ENCODE results near the gene KRT7. TPM values are rescaled to one million over a fixed set of nuclear protein-coding genes. Genes with fewer than 3 reads are reported as not detected.
"Not testable (repeated sequence)": the region's sequence is repeated elsewhere in the genome, so short reads cannot be mapped to it uniquely, and the experiment has no call there.

The KRT7 gene
- total and polyA plus RNA-seq, 12 donors = 0.33 to 34.8 (median 8.4) TPM

DNA sequence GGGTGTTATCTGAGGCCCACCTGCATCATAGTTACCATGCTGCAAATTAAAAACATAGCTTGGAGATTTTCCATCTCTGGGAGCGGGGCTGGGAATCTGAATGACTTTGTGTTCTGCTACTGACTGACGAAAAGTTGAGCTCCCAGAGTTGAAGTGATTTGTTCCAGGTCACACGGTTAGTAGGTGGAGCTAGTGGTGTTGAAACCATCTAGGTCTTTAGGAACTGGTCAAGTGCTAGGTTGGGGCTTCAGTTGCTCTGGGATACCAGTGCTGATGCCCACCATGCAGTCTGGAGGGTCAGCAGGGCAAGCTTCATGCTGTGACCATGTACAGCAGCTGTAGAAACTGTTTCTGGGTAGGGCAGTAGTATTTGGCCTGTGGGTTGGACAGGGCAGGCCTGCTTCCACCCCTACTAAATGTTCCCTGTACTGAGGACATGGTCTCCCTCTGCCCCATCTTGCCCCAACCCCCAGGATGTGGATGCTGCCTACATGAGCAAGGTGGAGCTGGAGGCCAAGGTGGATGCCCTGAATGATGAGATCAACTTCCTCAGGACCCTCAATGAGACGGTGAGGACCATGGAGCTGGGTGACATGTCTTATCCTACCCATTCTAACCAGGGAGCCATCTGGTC lies 5.3 kb downstream of the KRT7 start:
- Histone ChIP-seq H3K36me3 (replicated peaks in 1 of 2) (no peaks in the 10 kb centered on the region), H3K4me3 (no peak overlapping the region), H3K4me1 (replicated peaks in 1 of 2) (peaks cover 0 to 4% of the 10 kb centered on the region in 2 donors), H3K27me3 (peaks cover 5% of the 10 kb centered on the region), H3K27ac (no peak overlapping the region), H3K9me3 (replicated peaks in 1 of 3) (no peaks in the 10 kb centered on the region)
- WGBS, 4 donors = 79 to 93% (median 92%) methylated on average over 3 to 4 of the region's 4 CpGs
- DNase-seq = no peak
- TF ChIP-seq POLR2A (IDR thresholded peaks at IDR 0.05) = no peak
- TF ChIP-seq, protein P1, sequence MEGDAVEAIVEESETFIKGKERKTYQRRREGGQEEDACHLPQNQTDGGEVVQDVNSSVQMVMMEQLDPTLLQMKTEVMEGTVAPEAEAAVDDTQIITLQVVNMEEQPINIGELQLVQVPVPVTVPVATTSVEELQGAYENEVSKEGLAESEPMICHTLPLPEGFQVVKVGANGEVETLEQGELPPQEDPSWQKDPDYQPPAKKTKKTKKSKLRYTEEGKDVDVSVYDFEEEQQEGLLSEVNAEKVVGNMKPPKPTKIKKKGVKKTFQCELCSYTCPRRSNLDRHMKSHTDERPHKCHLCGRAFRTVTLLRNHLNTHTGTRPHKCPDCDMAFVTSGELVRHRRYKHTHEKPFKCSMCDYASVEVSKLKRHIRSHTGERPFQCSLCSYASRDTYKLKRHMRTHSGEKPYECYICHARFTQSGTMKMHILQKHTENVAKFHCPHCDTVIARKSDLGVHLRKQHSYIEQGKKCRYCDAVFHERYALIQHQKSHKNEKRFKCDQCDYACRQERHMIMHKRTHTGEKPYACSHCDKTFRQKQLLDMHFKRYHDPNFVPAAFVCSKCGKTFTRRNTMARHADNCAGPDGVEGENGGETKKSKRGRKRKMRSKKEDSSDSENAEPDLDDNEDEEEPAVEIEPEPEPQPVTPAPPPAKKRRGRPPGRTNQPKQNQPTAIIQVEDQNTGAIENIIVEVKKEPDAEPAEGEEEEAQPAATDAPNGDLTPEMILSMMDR (IDR thresholded peaks at IDR 0.05) = no peak
- intact Hi-C loops (cut with DNase I) = no loop called here

DNA sequence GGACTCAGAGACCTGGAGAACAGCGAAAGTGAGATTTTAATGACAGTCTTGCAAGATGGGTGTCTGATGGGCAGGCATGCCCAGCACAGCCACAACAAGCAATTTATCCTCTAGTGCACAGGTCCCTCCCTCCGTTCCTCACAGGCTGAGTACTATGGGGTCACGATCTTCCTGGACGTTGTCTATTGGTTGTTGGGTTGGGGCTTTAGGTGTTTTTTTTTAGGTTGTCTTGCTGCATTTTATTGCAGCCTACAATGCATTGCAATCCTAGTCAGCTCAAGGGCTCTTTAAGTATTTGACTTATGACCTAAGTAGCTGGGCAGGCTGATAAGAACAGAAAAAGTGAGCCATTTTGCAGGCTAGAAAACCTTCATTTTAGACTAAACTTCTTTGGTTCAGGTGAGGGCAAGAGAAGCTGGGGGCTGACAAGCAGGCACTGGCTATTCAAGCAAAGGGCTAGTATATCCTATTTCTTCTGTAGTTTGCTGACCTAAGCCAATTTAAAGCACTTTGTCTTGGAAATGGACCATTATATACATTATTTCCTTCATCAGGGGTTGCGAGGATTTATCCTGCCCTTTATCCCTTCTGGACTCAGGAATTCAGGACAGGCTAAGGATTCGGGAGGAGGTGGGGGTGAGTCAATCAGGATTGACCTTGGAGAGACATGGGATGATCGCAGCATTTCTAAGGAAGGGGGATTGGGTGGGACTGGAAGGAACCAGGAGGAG lies 6.0 kb downstream of the KRT7 start:
- no peak overlapping the region for H3K27ac ChIP-seq
- TF ChIP-seq, protein P1 (IDR thresholded peaks at IDR 0.05) = no peak
- no peak for TF ChIP-seq POLR2A (IDR thresholded peaks at IDR 0.05)
- 70 to 82% (median 77%) methylated on average over 7 of the region's 7 CpGs for WGBS, 4 donors
- H3K4me1 ChIP-seq (replicated peaks in 1 of 2) = peaks cover 7 to 11% of the 10 kb centered on the region in 2 donors
- H3K27me3 ChIP-seq = no peaks in the 10 kb centered on the region
- no peak for DNase-seq
- no peak overlapping the region for H3K4me3 ChIP-seq
- no peaks in the 10 kb centered on the region for H3K9me3 ChIP-seq (replicated peaks in 1 of 3)
- H3K36me3 ChIP-seq (replicated peaks in 1 of 2) = no peaks in the 10 kb centered on the region
- intact Hi-C loops (cut with DNase I) = no loop called here

DNA sequence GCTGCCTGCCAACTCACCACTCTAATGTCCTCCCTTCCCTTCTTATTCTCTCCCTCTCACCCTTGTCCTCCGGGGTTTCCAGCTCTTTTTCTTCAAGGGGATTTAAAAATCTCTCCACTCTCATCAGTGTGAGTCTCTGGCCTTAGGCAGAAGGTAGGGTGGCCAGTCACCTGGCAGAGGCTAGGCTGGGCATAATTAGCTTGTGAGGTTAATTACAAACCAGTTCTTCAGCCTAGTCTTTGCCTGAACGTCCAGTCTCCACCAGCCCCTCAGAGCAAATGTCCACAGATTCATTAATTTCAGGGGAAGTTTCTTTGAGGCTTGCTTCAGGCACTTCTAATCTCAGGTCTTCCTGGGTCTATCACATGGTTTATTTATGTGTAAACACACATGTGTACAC lies 6.7 kb downstream of the KRT7 start:
- no peak for TF ChIP-seq POLR2A (IDR thresholded peaks at IDR 0.05)
- TF ChIP-seq, protein P1 (IDR thresholded peaks at IDR 0.05) = no peak
- Histone ChIP-seq H3K27me3 (no peaks in the 10 kb centered on the region), H3K27ac (no peak overlapping the region), H3K36me3 (replicated peaks in 1 of 2) (no peaks in the 10 kb centered on the region), H3K9me3 (replicated peaks in 1 of 3) (no peaks in the 10 kb centered on the region), H3K4me1 (replicated peaks in 1 of 2) (peaks cover 14 to 17% of the 10 kb centered on the region in 2 donors), H3K4me3 (no peak overlapping the region)
- 58 to 74% (median 67%) methylated on average over 2 of the region's 2 CpGs for WGBS, 4 donors
- intact Hi-C loops (cut with DNase I) = no loop called here
- no peak for DNase-seq

DNA sequence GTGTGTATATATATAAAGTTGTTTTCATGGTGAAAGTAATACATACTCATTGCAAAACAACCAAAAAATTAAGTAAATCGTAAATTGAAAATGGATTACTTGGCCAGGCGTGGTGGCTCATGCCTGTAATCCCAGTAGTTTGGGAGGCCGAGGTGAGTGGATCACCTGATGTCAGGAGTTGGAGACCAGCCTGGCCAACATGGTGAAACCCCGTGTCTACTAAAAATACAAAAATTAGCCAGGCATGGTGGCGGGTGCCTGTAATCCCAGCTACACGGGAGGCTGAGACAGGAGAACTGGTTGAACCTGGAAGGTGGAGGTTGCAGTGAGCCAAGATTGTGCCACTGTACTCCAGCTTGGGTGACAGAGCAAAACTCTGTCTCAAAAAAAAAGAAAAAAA lies 7.2 kb downstream of the KRT7 start:
- H3K27me3 ChIP-seq; intact Hi-C loops (cut with DNase I); DNase-seq; H3K9me3 ChIP-seq (replicated peaks in 1 of 3); H3K27ac ChIP-seq; H3K4me3 ChIP-seq; H3K36me3 ChIP-seq (replicated peaks in 1 of 2): not testable (repeated sequence)
- 90 to 95% (median 94%) methylated on average over 6 of the region's 6 CpGs for WGBS, 4 donors
- H3K4me1 ChIP-seq (replicated peaks in 1 of 2) = peaks cover 17 to 19% of the 10 kb centered on the region in 2 donors
